Measurements from ENCODE around the gene PAXX.
A peak's percentile ranks its signal among the peaks of the same experiment; 100 is the strongest.

Gene PAXX

GRCh38 chr9:137034709-137035506 is 42.7 kb downstream of the PAXX start:
- H3K4me3 Mint-ChIP-seq = no peak overlapping the region
- no peak overlapping the region for H3K27ac Mint-ChIP-seq
- no peaks in the 10 kb centered on the region for H3K36me3 Mint-ChIP-seq (ENCODE audit: low read depth)
- no peaks in the 10 kb centered on the region for H3K4me1 Mint-ChIP-seq
- TF ChIP-seq CTCF (IDR thresholded peaks at IDR 0.05; ENCODE audit: unreplicated experiment in 3 of 3) = peak; percentile 79 to 86 (median 84)
- no peaks in the 10 kb centered on the region for H3K9me3 Mint-ChIP-seq
- H3K27me3 Mint-ChIP-seq (ENCODE audit: low read depth) = peaks cover 3% of the 10 kb centered on the region

DNA sequence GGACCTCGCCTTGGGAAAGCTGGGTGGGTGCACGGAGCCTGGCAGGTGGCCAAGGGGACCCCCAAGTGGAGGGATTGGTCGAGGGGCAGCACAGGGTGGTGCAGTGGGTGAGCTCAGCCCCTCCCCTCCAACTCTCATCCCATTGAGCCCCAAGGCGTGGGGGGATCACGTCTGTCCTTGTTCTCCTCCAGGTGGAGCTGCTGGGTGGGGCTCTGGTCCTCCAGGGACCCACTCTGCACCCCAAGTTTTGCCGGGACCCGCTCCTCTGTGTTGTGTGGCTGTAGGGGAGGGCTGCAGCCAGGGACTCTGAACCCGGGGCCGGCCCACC is 43.2 kb downstream of the PAXX start:
- no peak overlapping the region for H3K4me3 Mint-ChIP-seq
- no peaks in the 10 kb centered on the region for H3K4me1 Mint-ChIP-seq
- peak in 2 of 3 experiments; percentile 18 to 42 for TF ChIP-seq CTCF (IDR thresholded peaks at IDR 0.05; ENCODE audit: unreplicated experiment in 3 of 3)
- H3K27ac Mint-ChIP-seq = no peak overlapping the region
- peaks cover 3% of the 10 kb centered on the region for H3K27me3 Mint-ChIP-seq (ENCODE audit: low read depth)
- no peaks in the 10 kb centered on the region for H3K9me3 Mint-ChIP-seq
- H3K36me3 Mint-ChIP-seq (ENCODE audit: low read depth) = no peaks in the 10 kb centered on the region

- no peak overlapping the region for H3K27ac Mint-ChIP-seq
- H3K4me1 Mint-ChIP-seq = no peaks in the 10 kb centered on the region
- H3K36me3 Mint-ChIP-seq (ENCODE audit: low read depth) = no peaks in the 10 kb centered on the region
- no peak for TF ChIP-seq CTCF (IDR thresholded peaks at IDR 0.05; ENCODE audit: unreplicated experiment in 3 of 3)
- no peaks in the 10 kb centered on the region for H3K9me3 Mint-ChIP-seq
- no peak overlapping the region for H3K4me3 Mint-ChIP-seq
- H3K27me3 Mint-ChIP-seq (ENCODE audit: low read depth) = peaks cover 3% of the 10 kb centered on the region
These were observed 43.7 kb downstream of the PAXX start for GRCh38 chr9:137035937-137036336.

DNA sequence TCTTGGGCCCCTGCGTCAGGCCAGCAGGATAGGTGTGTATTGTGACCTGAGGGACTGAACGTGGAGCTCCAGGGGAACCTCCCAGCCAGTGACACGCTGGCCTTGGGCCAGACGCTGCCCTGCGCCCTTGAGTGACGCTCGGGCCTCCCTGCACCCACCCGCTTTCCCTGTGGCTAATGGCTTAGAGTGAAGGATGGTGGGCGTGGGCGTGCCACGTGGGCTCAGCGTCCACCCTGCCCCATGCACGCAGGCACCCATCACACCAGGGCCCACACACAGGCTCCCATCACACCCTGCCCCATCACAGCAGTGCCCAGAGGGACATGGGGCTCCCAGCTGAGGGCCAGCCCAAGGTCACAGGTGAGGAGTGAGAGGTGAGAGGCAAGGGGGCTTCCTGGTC is 44.8 kb downstream of the PAXX start:
- no peaks in the 10 kb centered on the region for H3K36me3 Mint-ChIP-seq (ENCODE audit: low read depth)
- H3K27me3 Mint-ChIP-seq (ENCODE audit: low read depth) = peaks cover 3% of the 10 kb centered on the region
- no peak for TF ChIP-seq CTCF (IDR thresholded peaks at IDR 0.05; ENCODE audit: unreplicated experiment in 3 of 3)
- no peaks in the 10 kb centered on the region for H3K9me3 Mint-ChIP-seq
- H3K4me1 Mint-ChIP-seq = no peaks in the 10 kb centered on the region
- H3K4me3 Mint-ChIP-seq = no peak overlapping the region
- no peak overlapping the region for H3K27ac Mint-ChIP-seq

DNA sequence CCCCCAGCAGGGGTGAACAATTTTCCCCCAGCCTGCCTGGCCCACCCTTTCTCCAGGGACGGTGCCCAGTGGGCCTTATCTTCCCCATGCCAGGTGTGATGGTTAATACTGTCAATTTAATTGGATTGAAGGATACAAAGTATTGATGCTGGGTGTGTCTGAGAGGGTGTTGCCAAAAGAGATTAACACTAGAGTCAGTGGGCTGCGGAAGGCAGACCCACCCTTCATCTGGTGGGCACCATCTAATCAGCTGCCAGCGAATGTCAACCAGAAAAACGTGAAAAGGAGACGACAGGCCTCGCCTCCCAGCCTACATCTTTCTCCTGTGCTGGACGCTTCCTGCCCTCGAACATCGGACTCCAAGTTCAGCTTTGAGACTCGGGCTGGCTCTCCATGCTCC is 45.3 kb downstream of the PAXX start:
- Mint-ChIP-seq H3K4me1 (no peaks in the 10 kb centered on the region), H3K9me3 (no peaks in the 10 kb centered on the region), H3K4me3 (no peak overlapping the region), H3K27ac (no peak overlapping the region), H3K27me3 (ENCODE audit: low read depth) (peaks cover under 1% of the 10 kb centered on the region), H3K36me3 (ENCODE audit: low read depth) (no peaks in the 10 kb centered on the region)
- no peak for TF ChIP-seq CTCF (IDR thresholded peaks at IDR 0.05; ENCODE audit: unreplicated experiment in 3 of 3)

DNA sequence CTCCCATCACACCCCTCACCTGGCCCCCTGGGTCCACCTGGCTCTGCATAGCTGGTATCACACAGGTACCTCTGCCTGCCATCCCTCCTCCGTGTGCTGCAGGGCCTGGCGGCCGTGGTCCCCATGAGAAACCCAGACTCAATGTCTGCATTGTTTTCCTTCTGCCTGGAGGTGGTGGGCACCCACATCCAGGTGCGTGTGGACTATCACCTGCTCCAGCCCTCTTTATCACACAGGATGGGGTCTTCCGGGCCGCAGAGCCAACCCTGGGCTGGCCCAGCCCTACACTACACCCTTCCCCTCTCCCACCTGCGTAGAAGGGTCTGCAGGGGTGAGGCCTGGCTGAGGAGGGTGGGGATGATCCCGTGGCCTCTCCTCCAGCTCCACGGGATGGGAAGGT is 46.7 kb downstream of the PAXX start:
- H3K4me3 Mint-ChIP-seq = no peak overlapping the region
- no peaks in the 10 kb centered on the region for H3K9me3 Mint-ChIP-seq
- no peaks in the 10 kb centered on the region for H3K4me1 Mint-ChIP-seq
- peaks cover 6% of the 10 kb centered on the region for H3K27me3 Mint-ChIP-seq (ENCODE audit: low read depth)
- no peaks in the 10 kb centered on the region for H3K36me3 Mint-ChIP-seq (ENCODE audit: low read depth)
- no peak for TF ChIP-seq CTCF (IDR thresholded peaks at IDR 0.05; ENCODE audit: unreplicated experiment in 3 of 3)
- H3K27ac Mint-ChIP-seq = no peak overlapping the region
